ENCODE measurements around the gene SPINT1. TPM values are rescaled to one million over a fixed set of nuclear protein-coding genes. Genes with fewer than 3 reads are reported as not detected.

SPINT1 gene
- total and polyA plus RNA-seq, 2 donors (not counting 1 experiment from before 2014, with no cell fraction given) = 14.4 to 21.3 TPM

- no peaks in the 10 kb centered on the region for H3K27me3 ChIP-seq (replicated peaks in 1 of 4; ENCODE audit: control extremely low read depth in 1 of 4, control insufficient read depth in 3 of 4, insufficient read depth in 4 of 4, low read length in 3 of 4)
- intact Hi-C loops (cut with micrococcal nuclease) = loop anchor here (1.0 to 5.0 kb wide), 3 partner anchors 38 to 329 kb away; partner anchors contain the start of gene VPS18
- no peak overlapping the region for H3K27ac ChIP-seq (ENCODE audit: low read length in 2 of 2)
- Mint-ChIP-seq H3K4me3 (no peak overlapping the region), H3K4me1 (peaks cover 12% of the 10 kb centered on the region), H3K27ac (no peak overlapping the region), H3K9me3 (ENCODE audit: insufficient read depth) (no peaks in the 10 kb centered on the region), H3K27me3 (no peaks in the 10 kb centered on the region)
- H4K20me1 ChIP-seq (ENCODE audit: control insufficient read depth, insufficient read depth, low read length, poor library complexity, severe bottlenecking) = no peaks in the 10 kb centered on the region
- peaks cover 0 to 10% of the 10 kb centered on the region in 2 donors for H3K4me1 ChIP-seq (ENCODE audit: control insufficient read depth in 2 of 2, insufficient read depth in 2 of 2, low read length in 2 of 2)
- H3K9ac ChIP-seq (ENCODE audit: low read length) = no peak overlapping the region
- no peak overlapping the region for H3K4me3 ChIP-seq (ENCODE audit: control extremely low read depth in 1 of 5, extremely low read depth in 1 of 5, insufficient read depth in 1 of 5, low read depth in 2 of 5, low read length in 4 of 5)
- ChIA-PET POLR2A (interaction anchor here (0.7 to 2.9 kb wide), 2 partner anchors 35 to 37 kb away, joined by 3 to 9 read pairs; partner anchors contain the start of gene VPS18), CTCF (interaction anchor here (0.6 to 7.3 kb wide), 11 partner anchors 8 to 332 kb away, joined by 3 to 189 read pairs (median 21); partner anchors contain the start of gene SPINT1)
- H3K9me3 ChIP-seq (ENCODE audit: control extremely low read depth in 1 of 3, control insufficient read depth in 2 of 3, insufficient read depth in 1 of 3, low read length in 2 of 3) = no peaks in the 10 kb centered on the region
- TF ChIP-seq EZH2 (IDR thresholded peaks at IDR 0.05; ENCODE audit: borderline replicate concordance, insufficient read depth, low read depth, low read length, poor library complexity, severe bottlenecking) = no peak
- no peak for TF ChIP-seq CTCF (IDR thresholded peaks at IDR 0.05)
- ATAC-seq (ENCODE audit: low read depth) (no peak), DNase-seq (no peak)
- no peak overlapping the region for H3K4me2 ChIP-seq (replicated peaks; ENCODE audit: low read depth, low read length, poor library complexity, severe bottlenecking)
- 89% methylated on average over 8 of the region's 8 CpGs for WGBS (ENCODE audit: insufficient coverage)
- H3K79me2 ChIP-seq (ENCODE audit: control insufficient read depth, insufficient read depth, low read length) = no peaks in the 10 kb centered on the region
- no peak overlapping the region for H2AFZ ChIP-seq (ENCODE audit: insufficient read depth, low read depth, low read length, poor library complexity, severe bottlenecking)
- H3K36me3 ChIP-seq (replicated peaks in 1 of 2; ENCODE audit: control extremely low read depth in 1 of 2, control insufficient read depth in 1 of 2, extremely low read depth in 1 of 2, insufficient read depth in 2 of 2, low read length in 1 of 2) = no peaks in the 10 kb centered on the region
Observed at GRCh38 chr15:40856746-40857145, 12.9 kb downstream of the SPINT1 start.

- 31% methylated on average over 9 of the region's 15 CpGs for WGBS (ENCODE audit: insufficient coverage)
- Histone ChIP-seq H3K36me3 (replicated peaks in 1 of 2; ENCODE audit: control extremely low read depth in 1 of 2, control insufficient read depth in 1 of 2, extremely low read depth in 1 of 2, insufficient read depth in 2 of 2, low read length in 1 of 2) (no peaks in the 10 kb centered on the region), H3K9ac (ENCODE audit: low read length) (no peak overlapping the region), H3K79me2 (ENCODE audit: control insufficient read depth, insufficient read depth, low read length) (no peaks in the 10 kb centered on the region), H3K4me3 (ENCODE audit: control extremely low read depth in 1 of 5, extremely low read depth in 1 of 5, insufficient read depth in 1 of 5, low read depth in 2 of 5, low read length in 4 of 5) (no peak overlapping the region), H3K4me2 (replicated peaks; ENCODE audit: low read depth, low read length, poor library complexity, severe bottlenecking) (no peak overlapping the region), H3K27me3 (replicated peaks in 1 of 4; ENCODE audit: control extremely low read depth in 1 of 4, control insufficient read depth in 3 of 4, insufficient read depth in 4 of 4, low read length in 3 of 4) (no peaks in the 10 kb centered on the region), H3K27ac (ENCODE audit: low read length in 2 of 2) (no peak overlapping the region), H2AFZ (ENCODE audit: insufficient read depth, low read depth, low read length, poor library complexity, severe bottlenecking) (peak overlapping the region; percentile 44), H3K9me3 (ENCODE audit: control extremely low read depth in 1 of 3, control insufficient read depth in 2 of 3, insufficient read depth in 1 of 3, low read length in 2 of 3) (no peaks in the 10 kb centered on the region), H4K20me1 (ENCODE audit: control insufficient read depth, insufficient read depth, low read length, poor library complexity, severe bottlenecking) (no peaks in the 10 kb centered on the region), H3K4me1 (ENCODE audit: control insufficient read depth in 2 of 2, insufficient read depth in 2 of 2, low read length in 2 of 2) (peaks cover 0 to 10% of the 10 kb centered on the region in 2 donors)
- H3K4me3 Mint-ChIP-seq = no peak overlapping the region
- peaks cover 12% of the 10 kb centered on the region for H3K4me1 Mint-ChIP-seq
- CTCF ChIA-PET = interaction anchor here (0.6 to 7.3 kb wide), 36 partner anchors 9 to 1240 kb away, joined by 3 to 189 read pairs (median 4); partner anchors contain the start of genes INO80, RAD51 and SPINT1
- H3K9me3 Mint-ChIP-seq (ENCODE audit: insufficient read depth) = no peaks in the 10 kb centered on the region
- peak; percentile 82 for DNase-seq
- H3K27ac Mint-ChIP-seq = no peak overlapping the region
- POLR2A ChIA-PET = interaction anchor here (0.5 to 2.9 kb wide), 4 partner anchors 34 to 389 kb away, joined by 4 to 9 read pairs (median 4); partner anchors contain the start of genes GCHFR and VPS18
- TF ChIP-seq EZH2 (IDR thresholded peaks at IDR 0.05; ENCODE audit: borderline replicate concordance, insufficient read depth, low read depth, low read length, poor library complexity, severe bottlenecking) (no peak), CTCF (IDR thresholded peaks at IDR 0.05) (peak; percentile 93)
- peak; percentile 95 for ATAC-seq (ENCODE audit: low read depth)
- H3K27me3 Mint-ChIP-seq = no peaks in the 10 kb centered on the region
- intact Hi-C loops (cut with micrococcal nuclease) = loop anchor here (1.0 to 5.0 kb wide), 3 partner anchors 37 to 328 kb away; partner anchors contain the start of gene VPS18
Observed at GRCh38 chr15:40857601-40858341, 13.9 kb downstream of the SPINT1 start.
